ENCODE measurements around the gene TBC1D9B.

Gene TBC1D9B

GRCh38 chr5:179895861-179896260 is 11.8 kb downstream of the TBC1D9B start:
- H3K4me3 ChIP-seq (ENCODE audit: low read depth, low read length), result no peak overlapping the region
- DNase-seq (ENCODE audit: low read depth), result no peak
- no peak for TF ChIP-seq CTCF (IDR thresholded peaks at IDR 0.05; ENCODE audit: low read depth, low read length, missing control alignments)

- DNase-seq (ENCODE audit: low read depth), result no peak
- H3K4me3 ChIP-seq (ENCODE audit: low read depth, low read length), result no peak overlapping the region
- no peak for TF ChIP-seq CTCF (IDR thresholded peaks at IDR 0.05; ENCODE audit: low read depth, low read length, missing control alignments)
Measured at GRCh38 chr5:179893958-179894895, 13.5 kb downstream of the TBC1D9B start.

- no peak for TF ChIP-seq CTCF (IDR thresholded peaks at IDR 0.05; ENCODE audit: low read depth, low read length, missing control alignments)
- no peak for DNase-seq (ENCODE audit: low read depth)
- no peak overlapping the region for H3K4me3 ChIP-seq (ENCODE audit: low read depth, low read length)
Measured at GRCh38 chr5:179893076-179893957, 14.4 kb downstream of the TBC1D9B start.

GRCh38 chr5:179892255-179892654 is 15.4 kb downstream of the TBC1D9B start:
- TF ChIP-seq CTCF (IDR thresholded peaks at IDR 0.05; ENCODE audit: low read depth, low read length, missing control alignments), result no peak
- no peak overlapping the region for H3K4me3 ChIP-seq (ENCODE audit: low read depth, low read length)
- no peak for DNase-seq (ENCODE audit: low read depth)

- TF ChIP-seq CTCF (IDR thresholded peaks at IDR 0.05; ENCODE audit: low read depth, low read length, missing control alignments), result no peak
- no peak overlapping the region for H3K4me3 ChIP-seq (ENCODE audit: low read depth, low read length)
- DNase-seq (ENCODE audit: low read depth), result no peak
Measured at GRCh38 chr5:179890751-179891682, 16.7 kb downstream of the TBC1D9B start.

- no peak for TF ChIP-seq CTCF (IDR thresholded peaks at IDR 0.05; ENCODE audit: low read depth, low read length, missing control alignments)
- H3K4me3 ChIP-seq (ENCODE audit: low read depth, low read length), result no peak overlapping the region
- no peak for DNase-seq (ENCODE audit: low read depth)
Measured at GRCh38 chr5:179889885-179890284, 17.8 kb downstream of the TBC1D9B start.

All from GM12864 (cell line).